Gastroesophageal sphincter (tissue), 4 donors: ENCODE data around the gene PPM1H. TPM values are rescaled to one million over a fixed set of nuclear protein-coding genes. Genes with fewer than 3 reads are reported as not detected.

Experiments used
- ATAC-seq: fragments of 150-250 bp; one replicate; pipeline ENCODE4 v1.9.1; 2016; ENCODE audit warnings: mild to moderate bottlenecking, moderate library complexity
- H3K27ac ChIP-seq, 4 donors: fragments of 200-600 bp; sonication (generic) in 3 of 4; 1 replicate in 3 of 4; 2 replicates in 1 of 4; pipeline ENCODE4 v1.5.1; 2016 to 2019
- H3K27me3 ChIP-seq: fragments of 200-600 bp; sonication (generic); one replicate; pipeline ENCODE4 v1.5.1; 2019
- H3K36me3 ChIP-seq, 2 donors: fragments of 200-600 bp; sonication (generic); one replicate each; pipeline ENCODE4 v1.5.1; 2019; ENCODE audit warnings: control low read depth in 1 of 2
- H3K4me1 ChIP-seq, 3 donors: fragments of 200-600 bp; sonication (generic); 1 replicate in 2 of 3; 2 replicates in 1 of 3; pipeline ENCODE4 v1.5.1; 2016 to 2019; ENCODE audit warnings: control low read depth in 2 of 3
- H3K4me3 ChIP-seq, 2 donors: fragments of 200-600 bp; sonication (generic); one replicate each; pipeline ENCODE4 v1.5.1; 2019; ENCODE audit warnings: mild to moderate bottlenecking in 1 of 2, moderate library complexity in 1 of 2
- H3K9me3 ChIP-seq, 3 donors: fragments of 200-600 bp; sonication (generic); one replicate each; pipeline ENCODE4 v1.5.1; 2017 to 2019; ENCODE audit warnings: control low read depth in 2 of 3
- EP300 ChIP-seq: sonication (generic); formaldehyde crosslinking; IDR thresholded peaks from one replicate; pipeline ENCODE4 v1.6.1; 2017; ENCODE audit warnings: antibody characterized with exemption, mild to moderate bottlenecking
- POLR2A ChIP-seq, 2 donors: fragments of 450-650 bp; IDR thresholded peaks; one replicate each; pipeline ENCODE4 v1.6.1; 2017; ENCODE audit warnings: antibody characterized with exemption in 2 of 2, mild to moderate bottlenecking in 2 of 2, moderate library complexity in 1 of 2
- POLR2AphosphoS5 ChIP-seq: sonication (generic); formaldehyde crosslinking; IDR thresholded peaks from one replicate; pipeline ENCODE4 v1.6.1; 2017; ENCODE audit warnings: antibody characterized with exemption
- WGBS, 2 donors: methylation state at CpG; one replicate each; pipeline ENCODE4 v1.1.5; 2018; ENCODE audit warnings: low coverage in 1 of 2; 5-methylcytosine and 5-hydroxymethylcytosine counted together
- total RNA-seq, 4 donors: library from RNA; depleted of rRNA; stranded (reverse); fragments of >200 nt; gene quantifications; one replicate each; pipeline ENCODE4 v1.1.0, GENCODE V29; 2016
- TF ChIP-seq, protein P1 (sequence below), 4 experiments: fragments of 200-600 bp in 2 of 4; fragments of 450-650 bp in 2 of 4; sonication (generic) in 1 of 4; IDR thresholded peaks; one replicate each; pipeline ENCODE4 v1.5.1; 2017 to 2019; ENCODE audit warnings: antibody characterized with exemption in 4 of 4, mild to moderate bottlenecking in 2 of 4, moderate library complexity in 2 of 4

PPM1H gene
- total RNA-seq, 4 donors from 2014 or later, result 1.3 to 1.9 (median 1.6) TPM

DNA sequence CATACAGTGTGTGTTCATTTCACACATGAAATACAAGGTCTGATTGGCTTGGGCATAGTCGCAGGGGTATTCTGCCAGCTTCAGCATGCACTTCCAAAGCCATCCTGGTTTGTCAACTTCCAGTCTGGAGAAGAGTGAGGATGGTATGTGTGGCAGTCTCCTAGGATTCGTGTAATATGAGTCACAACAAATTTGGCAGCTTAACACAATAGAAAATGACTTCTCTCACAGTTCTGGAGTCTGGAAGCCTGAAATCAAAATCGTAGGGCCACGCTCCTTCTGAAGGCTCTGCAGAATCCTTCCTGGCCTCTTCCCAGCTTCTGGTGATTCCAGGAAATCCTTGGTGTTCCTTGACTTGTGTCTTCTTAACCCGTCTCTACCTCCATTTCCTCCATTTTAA lies 167.5 kb downstream of the PPM1H start:
- no peak for ATAC-seq
- Histone ChIP-seq H3K27ac (no peak overlapping the region), H3K4me3 (no peak overlapping the region), H3K27me3 (no peaks in the 10 kb centered on the region), H3K9me3 (no peaks in the 10 kb centered on the region), H3K4me1 (peaks cover 0 to 16% (median 0%) of the 10 kb centered on the region in 3 donors), H3K36me3 (no peaks in the 10 kb centered on the region)
- TF ChIP-seq POLR2A (IDR thresholded peaks at IDR 0.05) (no peak), POLR2AphosphoS5 (no peak), EP300 (no peak)
- TF ChIP-seq, protein P1, sequence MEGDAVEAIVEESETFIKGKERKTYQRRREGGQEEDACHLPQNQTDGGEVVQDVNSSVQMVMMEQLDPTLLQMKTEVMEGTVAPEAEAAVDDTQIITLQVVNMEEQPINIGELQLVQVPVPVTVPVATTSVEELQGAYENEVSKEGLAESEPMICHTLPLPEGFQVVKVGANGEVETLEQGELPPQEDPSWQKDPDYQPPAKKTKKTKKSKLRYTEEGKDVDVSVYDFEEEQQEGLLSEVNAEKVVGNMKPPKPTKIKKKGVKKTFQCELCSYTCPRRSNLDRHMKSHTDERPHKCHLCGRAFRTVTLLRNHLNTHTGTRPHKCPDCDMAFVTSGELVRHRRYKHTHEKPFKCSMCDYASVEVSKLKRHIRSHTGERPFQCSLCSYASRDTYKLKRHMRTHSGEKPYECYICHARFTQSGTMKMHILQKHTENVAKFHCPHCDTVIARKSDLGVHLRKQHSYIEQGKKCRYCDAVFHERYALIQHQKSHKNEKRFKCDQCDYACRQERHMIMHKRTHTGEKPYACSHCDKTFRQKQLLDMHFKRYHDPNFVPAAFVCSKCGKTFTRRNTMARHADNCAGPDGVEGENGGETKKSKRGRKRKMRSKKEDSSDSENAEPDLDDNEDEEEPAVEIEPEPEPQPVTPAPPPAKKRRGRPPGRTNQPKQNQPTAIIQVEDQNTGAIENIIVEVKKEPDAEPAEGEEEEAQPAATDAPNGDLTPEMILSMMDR (IDR thresholded peaks at IDR 0.05), result no peak
- 53 to 72% methylated on average over 4 to 5 of the region's 5 CpGs for WGBS, 2 donors

DNA sequence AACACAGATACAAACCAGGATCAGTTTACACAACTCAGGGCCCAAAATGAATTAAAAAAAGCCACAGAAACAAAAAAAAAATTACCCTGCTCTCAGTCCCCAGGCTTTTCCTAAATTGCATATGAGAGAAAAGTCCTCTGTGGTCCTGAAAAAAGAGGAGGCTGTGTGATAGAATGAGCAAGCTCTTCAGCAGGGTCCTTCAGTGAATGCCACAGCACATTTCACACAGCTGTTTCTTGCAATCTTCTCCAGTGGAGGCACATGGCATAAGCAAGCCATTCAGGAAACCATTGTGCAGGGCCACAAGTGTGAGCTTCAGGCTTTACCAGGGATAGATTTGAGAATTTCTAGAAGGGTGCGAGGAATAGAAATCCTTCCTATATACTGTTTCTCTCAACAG lies 168.5 kb downstream of the PPM1H start:
- Histone ChIP-seq H3K27me3 (no peaks in the 10 kb centered on the region), H3K9me3 (no peaks in the 10 kb centered on the region), H3K27ac (no peak overlapping the region), H3K4me3 (no peak overlapping the region), H3K4me1 (peaks cover 0 to 11% (median 0%) of the 10 kb centered on the region in 3 donors), H3K36me3 (no peaks in the 10 kb centered on the region)
- ATAC-seq, result no peak
- 100% methylated on average over 1 of the region's 1 CpG; no CpG with 5 or more reads in 1 of the 2 donors for WGBS, 2 donors
- TF ChIP-seq POLR2AphosphoS5, result no peak

DNA sequence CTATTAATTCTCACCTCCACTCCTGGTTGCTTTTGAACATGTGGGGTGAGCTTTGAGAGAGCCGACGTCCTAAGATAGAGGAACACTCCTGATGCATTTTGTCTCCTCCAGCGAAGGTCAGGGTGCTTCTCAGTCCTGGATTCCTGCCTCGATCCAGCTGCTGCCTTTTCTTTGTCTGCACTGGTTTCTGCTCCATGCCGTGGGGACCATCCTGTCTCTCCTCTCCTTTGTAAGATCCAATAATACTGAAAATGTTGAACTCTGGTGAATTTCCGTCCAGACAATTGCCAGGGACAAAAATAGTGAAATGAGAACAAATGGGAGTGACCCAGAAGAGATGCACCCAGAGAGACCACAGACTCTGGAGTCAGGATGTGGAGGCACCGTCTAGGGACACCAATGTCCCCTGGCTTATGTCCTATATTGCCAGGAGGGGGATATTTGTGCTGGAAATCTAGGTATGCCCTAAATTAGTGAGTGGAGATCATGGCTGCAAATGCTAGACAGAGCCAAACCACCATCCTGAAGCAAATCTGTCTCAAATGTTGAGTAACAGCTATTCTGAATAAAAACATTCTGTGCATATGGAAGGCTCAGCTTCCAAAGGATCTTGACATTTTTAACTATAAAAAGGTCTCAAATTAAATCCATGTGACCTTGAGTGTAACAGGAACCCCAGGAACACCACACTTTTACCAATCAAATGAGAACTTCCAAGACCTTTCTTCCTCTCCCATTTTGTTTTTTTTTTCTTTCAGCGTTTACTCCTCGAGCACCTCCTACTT lies 170.9 kb downstream of the PPM1H start:
- H3K27me3 ChIP-seq, result no peaks in the 10 kb centered on the region
- TF ChIP-seq EP300 (no peak), POLR2AphosphoS5 (no peak), POLR2A (IDR thresholded peaks at IDR 0.05) (no peak)
- no peak overlapping the region for H3K4me3 ChIP-seq
- no peaks in the 10 kb centered on the region for H3K9me3 ChIP-seq
- WGBS, 2 donors, result 53 to 77% methylated on average over 5 to 9 of the region's 9 CpGs
- ATAC-seq, result no peak
- no peaks in the 10 kb centered on the region for H3K36me3 ChIP-seq
- peak overlapping the region in 1 of 4 donors; percentile 17 for H3K27ac ChIP-seq
- no peaks in the 10 kb centered on the region for H3K4me1 ChIP-seq

DNA sequence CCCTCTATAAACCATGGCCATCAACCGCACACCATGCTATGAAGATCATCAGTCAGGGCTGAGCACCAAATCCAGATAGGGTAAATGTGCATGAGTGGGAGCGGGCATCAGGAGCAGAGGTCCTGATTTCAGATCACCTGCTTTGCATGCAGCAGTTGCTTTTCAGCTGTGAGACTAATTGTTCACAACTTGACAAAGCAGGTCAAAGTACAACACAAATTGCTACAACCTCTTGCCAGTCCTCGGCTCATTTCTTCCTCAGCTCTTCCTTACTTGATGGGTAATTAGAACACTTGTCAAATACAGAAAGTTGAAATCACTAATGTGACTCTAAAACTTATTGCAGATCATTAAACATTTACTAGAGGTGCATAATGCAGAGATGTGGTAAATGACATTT lies 171.6 kb downstream of the PPM1H start:
- no peak overlapping the region for H3K27ac ChIP-seq
- no peak overlapping the region for H3K4me3 ChIP-seq
- H3K9me3 ChIP-seq, result no peaks in the 10 kb centered on the region
- no peaks in the 10 kb centered on the region for H3K4me1 ChIP-seq
- WGBS, 2 donors, result 82 to 83% methylated on average over 3 of the region's 3 CpGs
- TF ChIP-seq POLR2AphosphoS5 (no peak), EP300 (no peak), POLR2A (IDR thresholded peaks at IDR 0.05) (no peak)
- TF ChIP-seq, protein P1 (IDR thresholded peaks at IDR 0.05), result no peak
- no peak for ATAC-seq
- H3K27me3 ChIP-seq, result no peaks in the 10 kb centered on the region
- H3K36me3 ChIP-seq, result no peaks in the 10 kb centered on the region

DNA sequence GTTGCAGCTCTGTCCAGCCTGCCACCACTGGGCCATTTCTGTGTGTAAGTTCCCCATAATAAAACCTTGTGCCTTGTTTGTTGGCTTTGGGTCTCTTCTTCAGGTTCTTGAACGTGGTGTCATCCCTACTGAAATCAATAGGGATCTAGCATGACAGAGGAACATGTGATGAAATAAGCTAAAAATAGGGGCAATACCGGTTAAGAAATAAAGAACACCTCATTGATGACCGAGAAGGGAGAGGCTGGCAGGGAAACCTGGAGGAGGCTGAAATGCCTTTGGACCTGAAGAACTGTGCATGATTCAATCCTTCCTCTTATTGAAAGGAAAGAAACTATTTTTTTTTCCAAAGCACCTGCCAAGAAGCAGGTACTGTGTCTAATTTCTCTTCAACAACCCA lies 172.3 kb downstream of the PPM1H start:
- TF ChIP-seq POLR2AphosphoS5, result no peak
- no peak for TF ChIP-seq POLR2A (IDR thresholded peaks at IDR 0.05)
- TF ChIP-seq, protein P1 (IDR thresholded peaks at IDR 0.05), result no peak
- TF ChIP-seq EP300, result no peak
- Histone ChIP-seq H3K36me3 (no peaks in the 10 kb centered on the region), H3K9me3 (no peaks in the 10 kb centered on the region), H3K4me3 (no peak overlapping the region), H3K27me3 (no peaks in the 10 kb centered on the region), H3K27ac (no peak overlapping the region), H3K4me1 (no peaks in the 10 kb centered on the region)
- 49 to 94% methylated on average over 3 of the region's 3 CpGs for WGBS, 2 donors
- ATAC-seq, result no peak

DNA sequence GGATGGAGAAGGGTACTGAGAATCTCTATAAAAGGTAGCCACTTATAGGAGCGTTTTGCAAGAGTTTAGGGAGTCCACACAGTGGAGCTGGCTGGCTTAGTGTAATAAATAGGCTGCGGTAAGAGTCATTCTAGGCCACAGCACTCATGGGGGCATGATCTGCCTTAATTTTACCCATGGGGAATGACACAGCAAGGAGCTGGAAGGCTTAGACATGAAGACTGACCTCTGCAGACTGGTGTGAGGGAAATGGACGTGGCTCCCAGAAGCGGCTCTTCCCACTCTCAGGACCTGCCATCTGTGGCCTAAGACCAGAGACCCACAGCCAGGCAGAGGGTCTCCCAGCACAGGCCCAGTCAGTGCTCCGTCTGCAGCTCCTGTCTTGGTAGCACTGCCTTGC lies 173.3 kb downstream of the PPM1H start:
- Histone ChIP-seq H3K27me3 (no peaks in the 10 kb centered on the region), H3K9me3 (no peaks in the 10 kb centered on the region), H3K36me3 (no peaks in the 10 kb centered on the region), H3K4me1 (no peaks in the 10 kb centered on the region), H3K4me3 (no peak overlapping the region), H3K27ac (no peak overlapping the region)
- peak; percentile 28 for ATAC-seq
- TF ChIP-seq POLR2A (IDR thresholded peaks at IDR 0.05), result no peak
- no peak for TF ChIP-seq EP300
- TF ChIP-seq, protein P1 (IDR thresholded peaks at IDR 0.05), result no peak
- no peak for TF ChIP-seq POLR2AphosphoS5
- 80 to 84% methylated on average over 2 of the region's 5 CpGs for WGBS, 2 donors
